ENCODE measurements around the gene SAMD4B.

- TF ChIP-seq POLR2AphosphoS5 (IDR thresholded peaks at IDR 0.05) (no peak), EP300 (IDR thresholded peaks at IDR 0.05) (no peak), POLR2A (IDR thresholded peaks at IDR 0.05) (no peak)
- TF ChIP-seq, protein P1, sequence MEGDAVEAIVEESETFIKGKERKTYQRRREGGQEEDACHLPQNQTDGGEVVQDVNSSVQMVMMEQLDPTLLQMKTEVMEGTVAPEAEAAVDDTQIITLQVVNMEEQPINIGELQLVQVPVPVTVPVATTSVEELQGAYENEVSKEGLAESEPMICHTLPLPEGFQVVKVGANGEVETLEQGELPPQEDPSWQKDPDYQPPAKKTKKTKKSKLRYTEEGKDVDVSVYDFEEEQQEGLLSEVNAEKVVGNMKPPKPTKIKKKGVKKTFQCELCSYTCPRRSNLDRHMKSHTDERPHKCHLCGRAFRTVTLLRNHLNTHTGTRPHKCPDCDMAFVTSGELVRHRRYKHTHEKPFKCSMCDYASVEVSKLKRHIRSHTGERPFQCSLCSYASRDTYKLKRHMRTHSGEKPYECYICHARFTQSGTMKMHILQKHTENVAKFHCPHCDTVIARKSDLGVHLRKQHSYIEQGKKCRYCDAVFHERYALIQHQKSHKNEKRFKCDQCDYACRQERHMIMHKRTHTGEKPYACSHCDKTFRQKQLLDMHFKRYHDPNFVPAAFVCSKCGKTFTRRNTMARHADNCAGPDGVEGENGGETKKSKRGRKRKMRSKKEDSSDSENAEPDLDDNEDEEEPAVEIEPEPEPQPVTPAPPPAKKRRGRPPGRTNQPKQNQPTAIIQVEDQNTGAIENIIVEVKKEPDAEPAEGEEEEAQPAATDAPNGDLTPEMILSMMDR (IDR thresholded peaks at IDR 0.05): no peak
Measured at GRCh38 chr19:39303373-39304184, 38.6 kb upstream of the SAMD4B start.
